SK-N-SH (cell line): ENCODE data around the gene SMIM41.
A peak's percentile ranks its signal among the peaks of the same experiment; 100 is the strongest.

Experiments
- EP300 ChIP-seq, 2 experiments: IDR thresholded peaks; 2 replicates each; pipeline versions ENCODE4 v1.4.0 to v1.6.1; 2012; ENCODE audit warnings: borderline replicate concordance in 1 of 2, low read depth in 1 of 2, low read length in 1 of 2
- FOSL2 ChIP-seq: IDR thresholded peaks from 2 replicates; pipeline ENCODE4 v1.4.0; 2012; ENCODE audit warnings: low read depth, mild to moderate bottlenecking, moderate library complexity, borderline replicate concordance
- FOXM1 ChIP-seq: IDR thresholded peaks from 2 replicates; pipeline ENCODE4 v1.4.0; 2012; ENCODE audit warnings: low read depth, mild to moderate bottlenecking
- POLR2AphosphoS5 ChIP-seq: IDR thresholded peaks from 2 replicates; pipeline ENCODE4 v1.6.1; 2012; ENCODE audit warnings: low read depth, low read length
- RAD21 ChIP-seq: IDR thresholded peaks from 2 replicates; pipeline ENCODE4 v1.6.1; 2012; ENCODE audit warnings: mild to moderate bottlenecking, low read length
- REST ChIP-seq: IDR thresholded peaks from 2 replicates; pipeline ENCODE4 v1.6.1; 2012; ENCODE audit warnings: mild to moderate bottlenecking, low read depth, low read length, moderate library complexity
- TCF12 ChIP-seq: IDR thresholded peaks from 2 replicates; pipeline ENCODE4 v1.4.0; 2012
- TEAD4 ChIP-seq: IDR thresholded peaks from 2 replicates; pipeline ENCODE4 v1.4.0; 2012; ENCODE audit warnings: mild to moderate bottlenecking, borderline replicate concordance; ENCODE audit not compliant: insufficient read depth
- TF ChIP-seq, protein P1 (sequence below): IDR thresholded peaks from 2 replicates; pipeline ENCODE4 v1.4.0; 2012; ENCODE audit warnings: low read depth, borderline replicate concordance
- TF ChIP-seq, protein P2 (sequence below): fragments of 200-600 bp; sonication (generic); IDR thresholded peaks from 2 replicates; pipeline ENCODE4 v1.6.1; 2017; ENCODE audit warnings: antibody characterized with exemption, mild to moderate bottlenecking, moderate library complexity
- TF ChIP-seq, protein P3 (sequence below): IDR thresholded peaks from 2 replicates; pipeline ENCODE4 v1.4.0; 2012; ENCODE audit warnings: low read depth

GRCh38 chr12:52036587-52037171 is 42.8 kb upstream of the SMIM41 start:
- TF ChIP-seq TEAD4 (0 out of 2 replicates have a peak, but pooled peaks have one; percentile 30), POLR2AphosphoS5 (no peak), TCF12 (no peak), EP300 (IDR thresholded peaks at IDR 0.05; ENCODE audit: borderline replicate concordance in 1 of 2, low read depth in 1 of 2, low read length in 1 of 2) (no peak), REST (no peak), FOXM1 (no peak), FOSL2 (no peak), RAD21 (no peak)
- TF ChIP-seq, protein P1, sequence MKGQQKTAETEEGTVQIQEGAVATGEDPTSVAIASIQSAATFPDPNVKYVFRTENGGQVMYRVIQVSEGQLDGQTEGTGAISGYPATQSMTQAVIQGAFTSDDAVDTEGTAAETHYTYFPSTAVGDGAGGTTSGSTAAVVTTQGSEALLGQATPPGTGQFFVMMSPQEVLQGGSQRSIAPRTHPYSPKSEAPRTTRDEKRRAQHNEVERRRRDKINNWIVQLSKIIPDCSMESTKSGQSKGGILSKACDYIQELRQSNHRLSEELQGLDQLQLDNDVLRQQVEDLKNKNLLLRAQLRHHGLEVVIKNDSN, result no peak
- TF ChIP-seq, protein P2, sequence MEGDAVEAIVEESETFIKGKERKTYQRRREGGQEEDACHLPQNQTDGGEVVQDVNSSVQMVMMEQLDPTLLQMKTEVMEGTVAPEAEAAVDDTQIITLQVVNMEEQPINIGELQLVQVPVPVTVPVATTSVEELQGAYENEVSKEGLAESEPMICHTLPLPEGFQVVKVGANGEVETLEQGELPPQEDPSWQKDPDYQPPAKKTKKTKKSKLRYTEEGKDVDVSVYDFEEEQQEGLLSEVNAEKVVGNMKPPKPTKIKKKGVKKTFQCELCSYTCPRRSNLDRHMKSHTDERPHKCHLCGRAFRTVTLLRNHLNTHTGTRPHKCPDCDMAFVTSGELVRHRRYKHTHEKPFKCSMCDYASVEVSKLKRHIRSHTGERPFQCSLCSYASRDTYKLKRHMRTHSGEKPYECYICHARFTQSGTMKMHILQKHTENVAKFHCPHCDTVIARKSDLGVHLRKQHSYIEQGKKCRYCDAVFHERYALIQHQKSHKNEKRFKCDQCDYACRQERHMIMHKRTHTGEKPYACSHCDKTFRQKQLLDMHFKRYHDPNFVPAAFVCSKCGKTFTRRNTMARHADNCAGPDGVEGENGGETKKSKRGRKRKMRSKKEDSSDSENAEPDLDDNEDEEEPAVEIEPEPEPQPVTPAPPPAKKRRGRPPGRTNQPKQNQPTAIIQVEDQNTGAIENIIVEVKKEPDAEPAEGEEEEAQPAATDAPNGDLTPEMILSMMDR, result no peak
- TF ChIP-seq, protein P3, sequence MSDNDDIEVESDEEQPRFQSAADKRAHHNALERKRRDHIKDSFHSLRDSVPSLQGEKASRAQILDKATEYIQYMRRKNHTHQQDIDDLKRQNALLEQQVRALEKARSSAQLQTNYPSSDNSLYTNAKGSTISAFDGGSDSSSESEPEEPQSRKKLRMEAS, result 0 out of 2 replicates have a peak, but pooled peaks have one; percentile 13
